ENCODE results near the gene REELD1. TPM values are rescaled to one million over a fixed set of nuclear protein-coding genes. Genes with fewer than 3 reads are reported as not detected.
A peak's percentile ranks its signal among the peaks of the same experiment; 100 is the strongest.

The REELD1 gene
- total RNA-seq, 1 experiment from 2014 or later, result not detected

DNA sequence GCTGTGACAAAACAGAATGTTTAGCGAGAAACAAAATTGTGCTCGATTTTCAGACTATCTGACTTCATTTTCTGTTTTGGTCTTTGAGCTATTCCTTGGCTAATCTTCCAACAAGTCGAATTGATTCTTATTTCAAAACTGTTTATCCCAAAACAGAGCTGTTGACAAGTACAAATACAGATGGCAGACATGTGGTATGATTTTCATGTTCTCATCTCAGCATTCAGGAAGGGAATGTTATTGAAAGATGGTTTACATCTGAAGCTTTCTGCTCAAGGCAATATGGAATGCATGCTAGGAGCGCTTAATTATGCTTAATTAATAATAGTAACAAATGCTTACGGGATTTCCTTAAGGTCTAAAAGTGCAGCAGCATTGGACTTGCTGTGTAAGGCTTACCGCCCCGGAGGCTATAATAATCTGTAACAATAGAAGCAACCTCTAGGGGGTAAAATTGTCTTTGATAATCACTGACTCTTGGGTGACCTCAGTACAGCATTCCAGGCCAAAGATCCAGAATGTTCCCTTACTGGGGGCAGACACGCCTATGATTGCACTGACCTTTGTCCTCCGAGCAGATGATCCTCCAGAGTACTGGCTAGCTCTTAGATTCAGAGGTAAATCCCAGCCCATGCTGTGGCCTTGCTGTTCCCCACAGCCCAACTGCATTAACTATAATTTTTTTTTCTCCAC, 22.4 kb upstream of the REELD1 start:
- no peaks in the 10 kb centered on the region for H3K23me2 ChIP-seq (ENCODE audit: insufficient read length, low read depth, low read length, poor library complexity, severe bottlenecking)
- Mint-ChIP-seq H3K4me3 (no peak overlapping the region), H3K27me3 (ENCODE audit: low read depth) (no peaks in the 10 kb centered on the region), H3K9me3 (no peaks in the 10 kb centered on the region), H3K36me3 (ENCODE audit: insufficient read depth in 1 of 3, low read depth in 3 of 3) (peaks cover 13 to 49% (median 41%) of the 10 kb centered on the region in 3 experiments; a peak in 6 of 7 replicates), H3K4me1 (no peaks in the 10 kb centered on the region), H3K27ac (no peak overlapping the region)
- no peaks in the 10 kb centered on the region for H3K27me3 ChIP-seq (ENCODE audit: insufficient read depth, low read length)
- no peak overlapping the region for H3K4me2 ChIP-seq (ENCODE audit: insufficient read depth, insufficient read length, low read length)
- no CpG with 5 or more reads among the region's 9 CpGs for WGBS (ENCODE audit: extremely low coverage, insufficient read length, low lambda C conversion rate)
- no peak overlapping the region for H3K18ac ChIP-seq (ENCODE audit: insufficient read length, low read depth, low read length)
- no peak overlapping the region for H2BK20ac ChIP-seq (ENCODE audit: low read depth, low read length, poor library complexity, severe bottlenecking)
- H3K9me3 ChIP-seq (ENCODE audit: control insufficient read depth, low read depth, low read length), result no peaks in the 10 kb centered on the region
- TF ChIP-seq, protein P1, sequence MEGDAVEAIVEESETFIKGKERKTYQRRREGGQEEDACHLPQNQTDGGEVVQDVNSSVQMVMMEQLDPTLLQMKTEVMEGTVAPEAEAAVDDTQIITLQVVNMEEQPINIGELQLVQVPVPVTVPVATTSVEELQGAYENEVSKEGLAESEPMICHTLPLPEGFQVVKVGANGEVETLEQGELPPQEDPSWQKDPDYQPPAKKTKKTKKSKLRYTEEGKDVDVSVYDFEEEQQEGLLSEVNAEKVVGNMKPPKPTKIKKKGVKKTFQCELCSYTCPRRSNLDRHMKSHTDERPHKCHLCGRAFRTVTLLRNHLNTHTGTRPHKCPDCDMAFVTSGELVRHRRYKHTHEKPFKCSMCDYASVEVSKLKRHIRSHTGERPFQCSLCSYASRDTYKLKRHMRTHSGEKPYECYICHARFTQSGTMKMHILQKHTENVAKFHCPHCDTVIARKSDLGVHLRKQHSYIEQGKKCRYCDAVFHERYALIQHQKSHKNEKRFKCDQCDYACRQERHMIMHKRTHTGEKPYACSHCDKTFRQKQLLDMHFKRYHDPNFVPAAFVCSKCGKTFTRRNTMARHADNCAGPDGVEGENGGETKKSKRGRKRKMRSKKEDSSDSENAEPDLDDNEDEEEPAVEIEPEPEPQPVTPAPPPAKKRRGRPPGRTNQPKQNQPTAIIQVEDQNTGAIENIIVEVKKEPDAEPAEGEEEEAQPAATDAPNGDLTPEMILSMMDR (conservative IDR thresholded peaks at IDR 0.05), result 0 out of 3 replicates have a peak, but pooled peaks have one; percentile 10
- H3K79me2 ChIP-seq (ENCODE audit: insufficient read depth, low read length), result no peaks in the 10 kb centered on the region
- no peak overlapping the region for H4K8ac ChIP-seq (replicated peaks; ENCODE audit: insufficient read length, low read depth, low read length)
- H4K91ac ChIP-seq (ENCODE audit: insufficient read length, low read depth, low read length), result no peak overlapping the region
- no peak overlapping the region for H3K27ac ChIP-seq (ENCODE audit: insufficient read length, low read depth, low read length)
- no peak overlapping the region for H2AFZ ChIP-seq (ENCODE audit: low read length)
- no peaks in the 10 kb centered on the region for H3K79me1 ChIP-seq (ENCODE audit: insufficient read depth, low read depth, low read length, poor library complexity, severe bottlenecking)
- no peak overlapping the region for H2BK120ac ChIP-seq (ENCODE audit: low read depth, low read length, poor library complexity, severe bottlenecking)
- no peak overlapping the region for H3K23ac ChIP-seq (ENCODE audit: insufficient read length, low read depth, low read length)
- no peak overlapping the region for H2BK15ac ChIP-seq (ENCODE audit: low read depth, low read length)
- no peaks in the 10 kb centered on the region for H3K4me1 ChIP-seq (ENCODE audit: insufficient read depth, low read length)
- H3T11ph ChIP-seq (ENCODE audit: low read length), result no peak overlapping the region
- H2AK5ac ChIP-seq (ENCODE audit: insufficient read length, low read length), result no peak overlapping the region
- H2BK12ac ChIP-seq (ENCODE audit: insufficient read length, low read depth, low read length), result no peak overlapping the region
- H3K9ac ChIP-seq (ENCODE audit: extremely low read depth, insufficient read length, low read length), result no peak overlapping the region
- no peak for DNase-seq
- no peak overlapping the region for H2BK5ac ChIP-seq (ENCODE audit: insufficient read length, low read length)
- no peaks in the 10 kb centered on the region for H4K20me1 ChIP-seq (ENCODE audit: control insufficient read depth, insufficient read depth, insufficient read length)
- H3K14ac ChIP-seq (ENCODE audit: insufficient read depth, low read length), result no peak overlapping the region
- H3K56ac ChIP-seq (ENCODE audit: insufficient read length, low read depth, low read length), result peak overlapping the region; percentile 85
- H4K5ac ChIP-seq (ENCODE audit: insufficient read length, low read depth, low read length), result no peak overlapping the region
- no peak overlapping the region for H3K4ac ChIP-seq (ENCODE audit: low read depth, low read length)

All from H9 (cell line).